ENCODE results near the gene RIPOR3.
"Not testable (repeated sequence)": the region's sequence is repeated elsewhere in the genome, so short reads cannot be mapped to it uniquely, and the experiment has no call there.

The RIPOR3 gene

DNA sequence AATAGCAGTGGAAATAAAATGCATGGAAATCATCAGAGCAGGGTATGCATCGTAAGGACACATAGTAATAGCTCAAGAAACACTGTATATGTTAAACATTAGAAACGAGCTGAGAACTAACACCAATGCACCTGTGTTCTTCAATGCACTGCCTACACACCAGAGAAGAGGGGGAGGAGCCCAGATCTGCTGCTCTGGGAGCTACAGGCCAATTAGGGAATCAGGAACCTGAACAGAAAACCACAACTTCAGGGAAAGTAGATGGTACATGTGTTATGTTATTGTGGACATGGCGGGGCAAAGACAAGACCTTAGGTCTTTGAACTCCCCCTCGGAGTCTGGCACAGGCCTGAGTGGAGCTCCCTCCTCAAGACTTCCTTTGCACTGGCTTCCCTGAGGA, 39.7 kb downstream of the RIPOR3 start:
- no peak for DNase-seq

DNA sequence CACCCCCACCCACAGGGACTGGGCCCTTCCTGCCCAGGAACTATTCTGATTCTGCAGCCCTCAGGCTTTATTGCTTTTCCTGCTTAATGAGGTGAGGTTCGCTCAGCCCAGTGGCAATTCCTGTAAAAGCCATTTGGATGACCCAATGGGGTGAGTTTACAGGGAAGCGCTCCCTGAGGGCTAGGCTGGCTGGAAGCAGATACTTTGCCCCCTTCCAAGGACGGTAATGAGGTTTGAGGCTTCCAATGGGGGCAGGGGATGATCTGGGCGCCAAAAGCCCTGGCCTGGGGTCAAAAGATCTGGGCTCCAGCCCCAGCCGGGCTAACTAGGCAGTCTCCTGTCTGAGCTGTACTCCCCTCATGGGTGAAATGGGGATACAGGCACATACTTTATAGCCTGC, 41.8 kb downstream of the RIPOR3 start:
- DNase-seq: no peak

DNA sequence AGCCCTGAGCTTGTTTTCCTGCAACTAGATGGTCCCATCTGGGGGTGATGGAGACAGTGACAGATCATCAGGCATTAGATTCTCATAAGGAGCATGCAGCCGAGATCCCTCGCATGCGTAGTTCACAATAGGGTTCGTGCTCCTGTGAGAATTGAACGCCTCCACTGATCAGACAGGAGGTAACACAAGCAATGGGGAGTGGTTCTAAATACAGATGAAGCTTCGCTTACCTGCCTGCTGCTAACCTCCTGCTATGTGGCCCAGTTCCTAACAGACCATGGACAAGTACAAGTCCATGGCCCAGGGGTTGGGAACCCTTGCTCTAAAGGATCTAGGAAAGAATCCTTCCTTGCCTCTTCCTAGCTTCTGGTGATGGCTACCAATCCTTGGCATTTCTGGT, 42.7 kb downstream of the RIPOR3 start:
- no peak for DNase-seq

DNA sequence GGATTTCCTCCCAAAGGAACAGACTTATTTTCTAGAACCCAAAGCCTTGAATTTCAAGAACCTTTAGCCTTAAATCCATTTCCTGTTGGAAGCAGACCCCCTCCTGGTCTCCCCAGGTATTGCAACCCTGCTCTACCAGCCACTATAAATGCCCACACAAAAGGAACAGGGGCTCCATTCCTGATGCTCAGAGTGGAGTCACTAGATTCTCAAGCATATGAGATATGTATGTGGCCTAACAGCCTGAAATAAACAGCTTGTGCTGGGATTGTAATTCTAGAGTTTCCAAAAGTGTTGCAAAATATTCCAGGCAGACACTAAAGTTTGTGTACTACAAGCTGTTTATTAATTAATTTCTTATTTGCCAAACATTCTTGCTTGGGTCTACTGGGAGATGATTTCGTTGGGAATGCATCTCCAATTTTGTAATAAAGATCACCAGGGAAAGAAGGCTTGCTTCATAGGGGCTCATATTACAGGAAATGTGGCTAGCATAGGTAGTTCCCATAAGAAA, 44.8 kb downstream of the RIPOR3 start:
- no peak for DNase-seq

DNA sequence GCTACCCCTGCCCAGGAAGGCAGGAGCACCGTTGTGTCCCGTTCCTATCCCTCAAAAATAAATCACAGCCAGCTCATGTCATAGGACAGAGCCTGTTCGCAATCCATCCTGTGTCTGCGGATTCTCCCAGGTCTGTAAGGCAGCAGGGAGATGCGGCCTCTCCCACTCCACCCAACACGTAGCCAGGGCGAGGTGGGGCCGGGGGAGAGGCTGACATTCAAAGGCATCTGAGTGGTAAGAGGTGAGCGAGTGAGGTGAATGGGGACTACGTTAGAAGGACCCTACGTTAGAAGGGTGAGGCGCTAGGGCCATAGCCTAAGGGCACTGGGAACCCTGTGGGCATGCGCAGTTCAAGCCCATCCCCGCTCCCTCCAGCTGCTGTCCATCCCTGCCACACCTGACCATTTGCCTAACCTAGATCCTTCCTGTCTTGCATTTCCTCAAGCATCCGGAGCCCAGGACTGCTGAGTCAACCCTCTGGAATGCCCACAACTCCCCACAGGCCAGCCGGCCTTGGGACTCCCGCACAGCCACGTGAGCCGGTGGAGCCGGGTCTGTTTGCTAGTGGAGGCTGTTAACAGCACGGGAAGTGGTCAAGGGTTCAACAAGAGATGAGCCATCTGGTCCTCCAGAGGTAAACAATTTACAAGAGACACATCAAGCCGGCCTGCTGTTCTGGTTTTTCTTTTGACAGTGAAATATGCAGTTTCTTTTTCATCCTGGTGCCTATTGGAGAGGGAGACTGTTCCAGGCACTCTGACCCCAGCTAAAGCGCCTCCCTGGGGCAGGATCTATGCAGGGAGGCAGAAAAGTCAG, 45.9 kb downstream of the RIPOR3 start:
- no peak for DNase-seq

DNA sequence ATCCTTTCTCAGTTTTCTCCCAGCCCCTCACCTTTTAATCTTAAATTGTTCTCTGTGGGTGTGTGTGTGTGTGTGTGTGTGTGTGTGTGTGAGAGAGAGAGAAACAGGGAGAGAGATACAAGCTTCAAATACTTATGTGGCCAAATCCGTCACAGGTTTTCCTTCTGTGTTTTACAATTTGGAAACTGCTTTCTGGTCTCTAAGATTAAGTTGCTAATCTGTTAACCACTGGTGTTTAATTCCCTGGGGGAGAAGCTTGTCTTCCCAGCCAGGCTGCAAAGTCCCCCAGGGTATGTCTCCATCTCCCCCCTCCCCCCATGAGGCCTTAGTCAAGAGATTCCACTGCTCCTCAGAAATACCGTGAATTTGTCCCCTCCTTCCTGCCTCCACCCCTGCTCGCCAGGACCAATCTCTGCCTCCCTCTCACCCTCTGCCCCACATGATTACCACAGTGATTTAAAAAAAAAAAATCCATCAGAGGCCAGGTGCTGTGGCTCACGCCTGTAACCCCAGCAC, 49.0 kb downstream of the RIPOR3 start:
- DNase-seq: no peak

DNA sequence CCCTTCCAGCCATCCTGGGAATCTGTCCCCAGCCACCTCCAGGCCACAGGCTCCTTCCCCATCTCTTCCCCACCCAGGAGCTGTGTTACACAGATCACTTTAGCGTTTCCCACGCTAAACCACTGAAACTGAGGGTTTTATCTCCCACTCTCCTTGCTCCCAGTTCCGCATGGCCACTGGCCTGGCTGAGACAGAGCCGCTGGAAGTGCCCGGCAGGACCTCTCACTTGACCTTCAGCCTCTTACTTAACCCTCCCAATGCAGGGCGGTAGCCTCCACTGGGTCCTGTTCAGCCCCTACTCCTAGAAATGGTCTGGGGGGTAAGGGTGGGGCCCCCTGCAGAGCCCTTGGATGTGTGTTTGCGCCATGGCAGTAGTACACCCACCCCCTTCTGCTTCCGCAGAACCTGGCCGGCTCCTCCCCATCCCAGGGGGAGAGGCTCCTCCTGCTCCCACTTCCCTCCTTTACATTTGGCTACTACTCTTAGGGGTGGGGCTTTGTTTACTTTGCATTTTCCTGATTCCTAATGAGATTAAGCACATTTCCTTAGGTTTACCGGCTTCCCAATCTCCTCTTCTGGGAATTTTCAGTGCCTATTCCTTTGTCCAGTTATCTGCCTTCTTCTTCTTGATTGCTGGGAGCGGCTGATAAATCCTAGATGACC, 49.6 kb downstream of the RIPOR3 start:
- not testable (repeated sequence) for DNase-seq

DNA sequence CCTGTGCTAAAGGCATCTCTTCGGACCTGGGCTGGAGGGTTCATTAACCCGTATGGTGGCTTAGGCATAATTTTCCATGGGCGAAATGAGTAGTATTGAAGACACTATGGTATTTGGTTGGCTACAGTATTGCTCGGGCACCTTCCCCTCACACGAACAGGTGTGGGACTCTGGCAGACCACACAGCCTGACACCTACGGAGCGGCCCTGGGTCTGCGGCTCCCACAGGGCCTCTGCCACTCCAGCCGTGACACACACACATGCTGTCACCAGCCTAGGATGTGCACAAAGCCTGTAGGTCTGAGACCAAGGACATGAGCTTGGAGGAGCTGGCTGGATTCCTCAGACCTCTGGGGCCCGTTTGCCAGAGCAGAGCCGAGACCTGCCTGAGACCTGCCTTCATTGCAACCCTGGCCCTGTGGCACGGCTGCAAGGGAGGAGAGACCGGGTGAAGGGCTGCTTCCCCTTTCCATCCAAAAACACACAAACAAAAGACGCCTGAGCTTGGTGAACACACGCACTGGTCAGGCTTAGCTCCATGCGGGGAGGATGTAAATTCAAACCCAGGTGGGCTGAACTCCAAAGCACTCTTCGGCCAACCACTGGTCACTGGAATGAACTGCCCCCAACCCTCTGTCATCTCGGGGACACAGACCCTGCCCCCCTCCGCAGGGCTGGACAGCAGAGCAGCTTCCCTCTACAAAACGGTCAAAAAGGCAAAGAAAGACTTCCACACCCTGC, 51.2 kb downstream of the RIPOR3 start:
- not testable (repeated sequence) for DNase-seq

DNA sequence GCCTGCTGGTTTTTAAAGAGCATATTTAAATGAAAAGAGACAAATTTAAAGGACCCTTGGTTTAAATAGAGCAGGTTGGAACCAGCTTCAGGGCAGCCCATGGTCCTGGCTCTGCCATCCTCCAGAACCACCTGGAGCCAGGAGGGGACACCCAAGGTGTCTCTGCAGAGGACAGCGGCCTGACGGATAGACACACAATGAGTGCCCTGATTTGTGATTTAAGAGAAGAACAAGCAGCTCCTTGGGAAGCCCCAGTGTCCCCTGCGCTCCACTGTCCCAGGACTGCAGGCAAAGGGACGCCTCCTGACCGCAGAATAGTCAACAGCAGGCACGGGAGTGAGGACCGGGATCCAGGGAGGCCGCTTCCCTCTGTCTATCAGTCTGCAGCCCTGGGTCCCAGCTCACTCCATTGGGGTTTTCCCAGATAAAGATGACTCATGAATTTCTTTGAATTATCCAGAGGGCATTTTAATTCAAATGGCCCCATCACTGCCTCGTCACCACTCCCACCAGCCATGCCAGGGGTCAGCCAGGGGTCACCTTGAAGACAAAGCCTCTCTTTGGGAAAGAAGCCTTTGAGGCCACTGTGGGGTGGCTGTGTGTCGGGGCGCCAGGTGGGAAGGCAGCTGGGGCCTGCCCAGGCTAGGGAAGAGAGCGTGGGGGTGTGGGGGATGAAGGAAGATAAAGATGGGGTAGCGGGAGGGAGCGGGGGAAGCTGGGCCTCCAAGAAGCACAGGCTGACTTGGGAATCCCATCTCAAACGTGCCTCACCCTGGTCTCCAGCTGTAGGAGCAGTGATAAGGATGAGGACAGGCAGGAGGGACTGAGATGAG, 53.1 kb downstream of the RIPOR3 start:
- DNase-seq: not testable (repeated sequence)

DNA sequence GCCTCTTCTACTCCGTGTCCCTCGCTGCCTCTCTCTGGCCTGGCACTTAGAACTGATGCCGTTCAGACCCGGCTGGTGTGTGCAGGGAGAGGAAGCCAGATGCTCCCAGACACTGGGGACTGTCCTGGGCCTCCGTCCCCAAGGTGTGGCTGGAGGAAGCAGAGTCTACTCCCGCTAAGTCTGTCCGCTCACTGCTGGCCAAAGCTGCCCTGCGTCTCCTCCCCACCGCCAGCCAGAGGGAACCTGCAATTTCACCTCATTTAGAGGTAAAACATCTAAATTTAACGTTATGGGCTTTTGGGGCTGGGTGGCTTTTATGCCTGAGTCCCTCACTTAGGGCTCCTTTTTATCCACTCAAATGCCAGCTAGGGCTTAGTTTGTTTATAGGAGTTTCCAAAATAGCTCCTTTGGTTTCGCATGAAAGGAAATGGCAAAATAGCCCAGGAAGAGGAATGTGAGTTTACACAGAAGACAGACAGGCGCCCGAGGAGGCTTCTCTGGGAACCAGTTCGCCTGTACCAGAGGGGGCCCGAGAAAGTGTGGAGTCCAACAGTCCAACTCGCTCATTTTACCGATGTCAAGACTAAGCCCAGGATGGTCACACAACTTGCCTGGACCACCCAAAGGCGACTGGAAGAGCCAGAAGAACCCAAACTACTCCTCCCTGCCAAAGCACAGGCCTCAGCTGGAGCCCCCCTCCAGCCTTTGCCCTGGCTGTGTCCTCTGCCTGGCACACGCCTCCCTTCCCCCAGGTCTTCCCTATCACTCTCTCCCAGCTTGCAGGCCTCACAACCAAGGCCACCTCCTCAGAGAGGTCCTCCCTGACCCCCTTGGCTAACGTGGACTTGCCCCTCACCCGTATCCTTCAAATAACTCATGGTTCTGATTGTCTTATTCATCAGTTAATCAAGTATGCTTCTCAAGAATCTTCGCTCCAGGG, 54.5 kb downstream of the RIPOR3 start:
- no peak for DNase-seq

DNA sequence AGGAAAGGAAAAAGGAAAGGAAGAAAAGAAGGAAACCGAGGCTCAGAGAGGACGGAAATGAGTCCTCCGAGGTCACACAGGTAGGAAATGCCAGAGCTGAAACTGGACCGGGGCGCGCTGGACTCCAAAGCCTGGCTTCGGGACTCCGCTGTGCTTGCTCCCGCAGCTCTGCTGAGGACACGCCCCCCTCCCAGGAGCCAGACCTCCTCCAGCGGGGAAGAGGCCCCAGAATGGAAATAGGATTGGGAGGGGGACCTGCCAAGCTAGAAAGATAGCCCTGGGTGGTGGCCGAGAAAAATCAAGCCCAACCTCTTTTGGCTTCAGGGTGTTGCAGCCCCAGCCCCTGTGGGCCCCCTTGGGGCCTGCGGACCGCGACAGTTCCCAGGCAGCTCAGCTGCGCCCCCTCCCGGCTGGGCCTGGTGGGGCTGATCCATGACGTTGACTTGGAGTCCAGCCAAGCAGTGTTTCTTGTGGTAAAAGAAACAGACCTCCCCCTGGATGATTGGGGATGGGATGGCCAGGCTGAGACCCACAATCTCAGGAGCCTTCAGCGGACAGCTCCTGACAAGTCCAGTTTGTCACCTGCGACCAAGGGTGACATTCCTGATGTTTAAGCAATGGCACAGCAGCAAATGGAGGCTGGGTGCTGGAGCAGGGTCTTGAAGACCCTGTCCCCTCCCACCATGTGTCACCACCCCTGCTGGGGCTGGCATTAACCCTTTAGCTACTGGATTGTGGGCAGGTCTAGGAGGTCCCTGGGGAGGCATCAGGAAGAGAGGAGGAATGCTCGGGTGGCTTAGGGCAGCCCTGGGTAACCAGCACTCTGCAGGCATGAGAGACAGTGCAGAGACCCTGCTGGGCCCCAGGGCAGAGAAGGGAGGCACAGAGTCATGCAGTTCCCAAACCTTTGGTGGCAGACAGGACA, 55.4 kb downstream of the RIPOR3 start:
- peak; percentile 19 for DNase-seq

DNA sequence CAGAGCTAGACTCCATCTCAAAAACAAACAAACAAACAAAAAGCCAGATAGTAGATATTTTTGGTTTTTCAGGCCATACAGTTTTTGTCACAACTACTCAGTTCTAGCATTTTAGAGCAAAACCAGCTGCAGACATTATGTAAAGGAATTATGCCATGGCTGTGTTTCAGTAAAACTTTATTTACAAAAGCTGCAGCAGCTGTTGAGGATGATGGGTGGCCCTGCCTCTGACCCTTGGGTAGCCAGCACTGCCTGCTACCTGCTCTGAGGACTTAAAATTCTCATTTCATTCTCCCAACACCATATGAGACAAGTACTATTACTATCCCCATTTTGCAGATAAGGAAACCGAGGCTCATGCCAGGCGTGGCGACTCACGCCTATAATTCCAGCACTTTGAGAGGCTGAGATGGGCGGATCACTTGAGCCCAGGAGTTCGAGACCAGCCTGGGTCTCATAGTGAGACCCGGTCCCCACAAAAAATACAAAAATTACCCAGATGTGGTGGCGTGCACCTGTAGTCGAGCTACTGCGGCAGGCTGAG, 56.3 kb downstream of the RIPOR3 start:
- DNase-seq: no peak

DNA sequence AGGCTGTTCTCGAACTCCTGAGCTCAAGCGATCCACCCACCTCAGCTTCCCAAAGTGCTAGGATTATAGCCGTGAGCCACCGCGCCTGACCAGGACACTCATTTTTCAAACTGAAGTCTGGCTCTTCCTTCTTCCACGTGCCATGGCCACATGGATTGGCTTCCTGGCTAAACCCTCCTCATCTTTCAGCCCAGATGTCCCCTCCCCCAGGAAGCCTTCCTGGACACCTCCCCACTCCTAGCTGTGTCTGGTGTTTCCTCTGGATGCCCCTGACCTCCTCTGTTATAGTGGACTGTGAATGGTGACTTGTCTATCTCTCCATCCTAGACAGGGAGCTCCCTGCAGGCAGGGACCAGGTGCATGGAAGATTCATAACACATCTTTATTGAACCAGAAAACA, 57.2 kb downstream of the RIPOR3 start:
- DNase-seq: no peak

DNA sequence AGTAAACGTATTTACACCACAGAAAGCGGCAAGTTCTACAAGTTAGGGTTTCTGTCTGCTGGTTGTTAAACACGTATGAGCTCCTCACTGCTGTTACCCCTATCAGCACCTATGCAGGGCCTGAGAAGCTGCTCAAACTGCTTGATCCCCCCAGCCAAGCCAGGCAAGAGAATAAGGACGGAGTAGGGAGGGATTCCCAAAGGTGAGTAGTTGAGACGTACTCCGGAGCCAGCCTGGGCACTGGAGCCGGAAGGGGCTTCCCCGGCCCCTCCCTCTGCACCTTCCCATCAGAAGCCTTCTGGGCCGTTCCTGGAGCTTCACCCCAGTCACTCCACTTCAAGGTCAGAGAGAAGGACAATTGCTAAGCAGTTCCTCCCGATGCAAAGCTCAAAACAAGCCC, 58.0 kb downstream of the RIPOR3 start:
- no peak for DNase-seq

DNA sequence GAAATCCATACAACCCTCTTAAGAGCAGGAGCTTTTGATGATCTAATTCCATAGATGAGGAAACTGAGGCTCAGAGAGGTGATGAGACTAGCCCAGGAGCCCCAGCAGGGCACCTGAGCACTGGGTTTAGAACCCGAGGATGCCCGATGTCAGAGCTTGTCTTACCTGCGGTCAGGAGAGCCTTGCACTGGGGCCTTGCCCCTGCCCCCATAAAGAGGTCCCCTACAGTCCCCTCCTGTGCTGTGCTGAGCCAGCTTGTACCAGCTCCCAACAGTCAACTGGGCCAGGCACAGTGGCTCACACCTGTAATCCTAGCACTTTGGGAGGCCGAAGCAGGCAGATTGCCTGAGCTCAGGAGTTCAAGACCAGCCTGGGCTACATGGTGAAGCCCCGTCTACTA, 58.6 kb downstream of the RIPOR3 start:
- no peak for DNase-seq

DNA sequence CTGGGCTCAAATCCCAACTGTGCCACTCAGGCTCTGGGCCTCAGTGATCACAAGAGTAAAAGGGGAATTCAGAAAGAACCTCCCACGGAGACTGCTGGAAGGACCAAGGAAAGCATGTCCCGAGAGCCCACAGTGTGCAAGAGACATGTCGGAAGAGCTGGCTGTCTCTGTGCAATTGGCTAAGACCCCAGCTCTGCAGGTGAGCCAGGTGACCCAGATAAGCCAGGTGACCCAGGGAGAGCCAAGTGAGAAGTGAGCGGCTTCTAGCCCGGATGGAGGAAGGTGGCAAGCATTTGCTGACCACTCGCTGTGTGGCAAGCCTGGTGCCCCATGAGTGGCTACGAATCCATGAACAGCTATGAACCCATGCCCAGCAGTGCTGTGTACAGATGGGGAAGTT, 59.1 kb downstream of the RIPOR3 start:
- no peak for DNase-seq

DNA sequence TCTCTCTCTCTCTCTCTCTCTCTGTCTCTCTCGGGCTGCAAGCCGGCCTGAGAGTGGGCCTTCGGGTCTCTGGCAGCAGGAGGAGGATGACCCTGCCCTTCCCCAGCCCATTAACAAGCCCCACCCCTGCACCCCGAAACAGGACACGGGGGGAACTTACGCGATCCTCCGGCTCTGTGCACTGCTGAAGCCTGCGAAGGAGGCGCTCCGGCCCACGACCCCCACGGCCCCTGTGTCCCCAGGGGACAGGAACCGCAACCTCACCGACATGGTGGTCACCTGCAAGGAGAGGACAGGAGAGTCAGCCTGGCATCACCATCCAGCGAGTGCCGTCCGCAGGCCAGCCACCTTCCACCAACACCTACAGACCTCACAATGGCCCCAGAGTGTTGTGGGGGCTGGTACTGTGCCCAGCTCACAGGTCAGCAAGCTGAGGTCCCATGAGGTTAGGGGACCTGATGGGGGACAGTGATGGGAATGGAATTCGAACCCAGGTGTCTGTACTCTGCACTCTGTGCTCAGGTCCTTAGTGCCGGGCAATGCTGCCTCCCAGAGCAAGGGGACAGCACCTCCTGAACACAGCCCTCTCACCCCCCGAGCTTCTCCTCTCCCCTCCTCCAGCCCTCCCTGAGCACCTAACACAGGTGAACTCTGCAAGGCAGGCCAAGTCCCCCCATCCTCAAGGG, 60.6 kb downstream of the RIPOR3 start:
- no peak for DNase-seq

DNA sequence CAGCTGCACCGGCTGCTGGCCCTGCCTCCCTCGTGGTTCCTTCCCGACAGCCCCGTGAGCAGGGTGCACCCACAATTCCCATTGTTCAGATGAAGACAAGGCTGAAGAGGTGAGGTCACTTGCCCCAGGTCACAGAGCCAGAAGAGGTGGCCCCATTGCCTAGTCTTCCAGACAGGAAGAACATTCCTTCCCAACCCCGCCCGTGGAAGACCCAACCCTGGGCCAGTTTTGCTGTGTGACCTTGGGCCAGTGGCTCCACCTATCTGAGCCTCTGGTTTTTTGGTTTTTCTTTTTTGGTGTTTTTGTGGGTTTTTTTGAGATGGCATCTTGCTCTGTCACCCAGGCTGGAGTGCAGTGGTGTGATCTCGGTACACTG, 61.7 kb downstream of the RIPOR3 start:
- DNase-seq: no peak
